GM12872 (cell line): ENCODE results near the gene TERB1.

ENCODE experiments used
- CTCF ChIP-seq: IDR thresholded peaks from 3 replicates; pipeline ENCODE4 v1.5.1; 2011; ENCODE audit warnings: low read depth, mild to moderate bottlenecking, low read length, moderate library complexity; ENCODE audit not compliant: insufficient read depth

TERB1 gene

GRCh38 chr16:66714654-66715307 is 86.6 kb downstream of the TERB1 start:
- TF ChIP-seq CTCF: no peak

GRCh38 chr16:66714062-66714461 is 87.3 kb downstream of the TERB1 start:
- TF ChIP-seq CTCF: no peak

GRCh38 chr16:66713076-66713475 is 88.3 kb downstream of the TERB1 start:
- TF ChIP-seq CTCF: no peak

- no peak for TF ChIP-seq CTCF
These were observed 88.9 kb downstream of the TERB1 start for GRCh38 chr16:66712512-66712911.

- no peak for TF ChIP-seq CTCF
These were observed 89.8 kb downstream of the TERB1 start for GRCh38 chr16:66711581-66711980.

- no peak for TF ChIP-seq CTCF
These were observed 94.9 kb downstream of the TERB1 start for GRCh38 chr16:66706506-66706880.

GRCh38 chr16:66705790-66706505 is 95.4 kb downstream of the TERB1 start:
- TF ChIP-seq CTCF: no peak
